Liver (tissue), 9 donors: ENCODE results near the gene ZNF592. TPM values are rescaled to one million over a fixed set of nuclear protein-coding genes. Genes with fewer than 3 reads are reported as not detected.

Experiments
- DNase-seq: peaks from one replicate; pipeline ENCODE4 v3.0.0-alpha.2; 2017; ENCODE audit warnings: low spot score
- H3K27ac ChIP-seq, 2 donors: one replicate each; pipeline ENCODE4 v1.7.0; 2013; ENCODE audit warnings: inconsistent platforms in 2 of 2, low read length in 2 of 2, control low read depth in 1 of 2, low read depth in 1 of 2, mild to moderate bottlenecking in 1 of 2
- H3K27me3 ChIP-seq, 4 donors: one replicate each; pipeline versions ENCODE4 v1.6.1 to v1.7.0; 2013; ENCODE audit warnings: low read length in 3 of 4, inconsistent platforms in 1 of 4, mild to moderate bottlenecking in 1 of 4, moderate library complexity in 1 of 4; ENCODE audit not compliant: control insufficient read depth in 4 of 4, insufficient read depth in 4 of 4
- H3K36me3 ChIP-seq, 4 donors: one replicate each; pipeline versions ENCODE4 v1.6.1 to v1.7.0; 2013; ENCODE audit warnings: low read length in 3 of 4, mild to moderate bottlenecking in 3 of 4, low read depth in 1 of 4, moderate library complexity in 1 of 4; ENCODE audit not compliant: control insufficient read depth in 4 of 4, insufficient read depth in 3 of 4
- H3K4me1 ChIP-seq, 4 donors: one replicate each; pipeline versions ENCODE4 v1.6.1 to v1.7.0; 2013; ENCODE audit warnings: low read length in 3 of 4, mild to moderate bottlenecking in 3 of 4, moderate library complexity in 1 of 4; ENCODE audit not compliant: control insufficient read depth in 4 of 4, insufficient read depth in 4 of 4
- H3K4me3 ChIP-seq, 3 donors: one replicate each; pipeline versions ENCODE4 v1.6.1 to v1.7.0; 2013; ENCODE audit warnings: low read length in 3 of 3, control low read depth in 1 of 3, low read depth in 1 of 3, mild to moderate bottlenecking in 1 of 3
- H3K9ac ChIP-seq, 2 donors: one replicate each; pipeline ENCODE4 v1.7.0; 2013; ENCODE audit warnings: low read length in 2 of 2, mild to moderate bottlenecking in 2 of 2, moderate library complexity in 2 of 2, control low read depth in 1 of 2, low read depth in 1 of 2
- H3K9me3 ChIP-seq, 4 donors: one replicate each; pipeline versions ENCODE4 v1.6.1 to v1.7.0; 2013; ENCODE audit warnings: low read length in 3 of 4; ENCODE audit not compliant: control insufficient read depth in 4 of 4
- CTCF ChIP-seq: fragments of 150-350 bp; IDR thresholded peaks from 2 replicates; pipeline ENCODE4 v1.5.1; 2017; ENCODE audit warnings: improper control_type of control experiment, low read depth, low read length; ENCODE audit not compliant: missing input control
- EGR1 ChIP-seq, 2 donors: IDR thresholded peaks; 2 replicates each; pipeline ENCODE4 v1.6.1; 2016 to 2018; ENCODE audit warnings: antibody characterized with exemption in 2 of 2, low read depth in 2 of 2
- FOXA1 ChIP-seq: IDR thresholded peaks from 2 replicates; pipeline ENCODE4 v1.6.1; 2016; ENCODE audit warnings: antibody characterized with exemption
- FOXA2 ChIP-seq: IDR thresholded peaks from 2 replicates; pipeline ENCODE4 v1.6.1; 2016; ENCODE audit warnings: antibody characterized with exemption
- GABPA ChIP-seq, 2 donors: IDR thresholded peaks in 1 of 2; conservative IDR thresholded peaks in 1 of 2; 2 replicates each; pipeline ENCODE4 v1.6.1; 2016; ENCODE audit warnings: antibody characterized with exemption in 2 of 2, mild to moderate bottlenecking in 1 of 2, moderate library complexity in 1 of 2
- HNF4A ChIP-seq, 2 donors: conservative IDR thresholded peaks; 2 replicates each; pipeline ENCODE4 v1.6.1; 2016; ENCODE audit warnings: antibody characterized with exemption in 2 of 2, mild to moderate bottlenecking in 2 of 2
- HNF4G ChIP-seq: IDR thresholded peaks from 2 replicates; pipeline ENCODE4 v1.6.1; 2016; ENCODE audit warnings: antibody characterized with exemption
- JUND ChIP-seq, 2 donors: IDR thresholded peaks; 2 replicates each; pipeline ENCODE4 v1.6.1; 2016; ENCODE audit warnings: antibody characterized with exemption in 2 of 2
- MAX ChIP-seq: IDR thresholded peaks from 2 replicates; pipeline ENCODE4 v1.6.1; 2016; ENCODE audit warnings: antibody characterized with exemption
- NR2F2 ChIP-seq: IDR thresholded peaks from 2 replicates; pipeline ENCODE4 v1.6.1; 2016; ENCODE audit warnings: antibody characterized with exemption
- RAD21 ChIP-seq, 2 donors: IDR thresholded peaks; 2 replicates each; pipeline ENCODE4 v1.6.1; 2016; ENCODE audit warnings: antibody characterized with exemption in 2 of 2, mild to moderate bottlenecking in 2 of 2
- REST ChIP-seq: IDR thresholded peaks from 2 replicates; pipeline ENCODE4 v1.6.1; 2016; ENCODE audit warnings: antibody characterized with exemption, mild to moderate bottlenecking
- RXRA ChIP-seq, 2 donors: IDR thresholded peaks; 2 replicates each; pipeline ENCODE4 v1.6.1; 2017 to 2018; ENCODE audit warnings: antibody characterized with exemption in 2 of 2, mild to moderate bottlenecking in 1 of 2
- SP1 ChIP-seq: IDR thresholded peaks from 2 replicates; pipeline ENCODE4 v1.6.1; 2018; ENCODE audit warnings: antibody characterized with exemption, mild to moderate bottlenecking
- TAF1 ChIP-seq: conservative IDR thresholded peaks from 2 replicates; pipeline ENCODE4 v1.6.1; 2016; ENCODE audit warnings: antibody characterized with exemption, mild to moderate bottlenecking
- YY1 ChIP-seq: IDR thresholded peaks from 2 replicates; pipeline ENCODE4 v1.6.1; 2016; ENCODE audit warnings: antibody characterized with exemption, mild to moderate bottlenecking
- ZBTB33 ChIP-seq: IDR thresholded peaks from 2 replicates; pipeline ENCODE4 v1.6.1; 2016; ENCODE audit warnings: antibody characterized with exemption
- WGBS: extraction: QIAGEN DNeasy Blood & Tissue Kit; methylation state at CpG from one replicate; pipeline ENCODE4 v1.1.7; 2013; 5-methylcytosine and 5-hydroxymethylcytosine counted together
- polyA plus RNA-seq, 2 donors: library from polyadenylated mRNA; stranded (reverse) in 1 of 2; unstranded in 1 of 2; fragments of 200-250 nt in 1 of 2; fragments of >200 nt in 1 of 2; fragmentation: Nextera tagmentation in 1 of 2; extraction: Ambion mirVana in 1 of 2; gene quantifications; one replicate each; pipeline versions ENCODE4 v1.2.1 to v1.2.3, GENCODE V29; 2013 to 2015
- total RNA-seq, 2 donors: library from RNA; depleted of rRNA; stranded (reverse); fragments of >200 nt; gene quantifications; one replicate each; pipeline ENCODE4 v1.2.3, GENCODE V29; 2014
- TF ChIP-seq, protein P1 (sequence below): IDR thresholded peaks from 2 replicates; pipeline ENCODE4 v1.6.1; 2016; ENCODE audit warnings: antibody characterized with exemption
- donor health status: healthy.
- donor health status: healthy.
- donor health status: healthy.
- donor health status: healthy.
- donor health status: healthy.

ZNF592 gene
- total and polyA plus RNA-seq, 4 donors = 4.4 to 10.6 (median 7.5) TPM

DNA sequence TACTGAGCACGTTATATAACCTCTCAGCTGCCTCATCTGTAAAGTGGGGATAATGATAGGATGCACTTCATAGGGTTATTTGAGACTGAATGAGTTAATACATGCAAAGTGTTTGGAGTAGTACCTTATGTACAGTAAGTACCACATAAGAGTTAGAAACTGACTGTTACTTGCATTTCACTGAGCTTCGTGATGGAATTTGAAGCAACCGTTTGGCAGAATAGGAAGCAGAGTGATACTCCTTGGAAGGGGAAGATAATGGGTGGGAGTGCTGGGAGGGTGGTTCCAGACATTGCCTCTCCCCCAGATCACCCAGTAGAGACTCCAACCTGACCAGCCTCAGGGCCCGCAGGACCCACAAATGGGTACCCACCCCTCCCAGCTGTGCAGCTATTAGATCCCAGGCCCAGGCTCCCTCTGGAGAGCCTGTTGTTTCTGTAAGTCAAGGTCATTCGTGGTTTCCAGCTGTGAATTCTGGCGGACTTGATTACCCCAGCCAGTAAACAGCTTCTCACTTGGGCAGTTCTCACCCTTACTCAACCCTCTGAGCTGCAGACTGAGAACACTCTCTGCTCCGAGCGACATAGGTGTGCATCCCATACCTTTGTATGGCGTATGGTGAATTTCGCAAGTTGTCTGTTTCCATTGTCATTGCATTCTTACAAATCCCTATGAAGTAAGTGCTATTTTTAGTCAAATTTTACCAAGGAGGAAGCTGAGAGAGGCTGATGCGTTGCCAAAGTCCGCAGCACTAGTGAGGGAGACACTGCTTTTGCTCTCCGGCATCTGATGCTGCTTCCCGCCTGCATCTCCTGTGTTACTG is 79.9 kb downstream of the ZNF592 start (continued):
- no peak for TF ChIP-seq ZBTB33

GRCh38 chr15:84829428-84829827 is 81.0 kb downstream of the ZNF592 start:
- Histone ChIP-seq H3K4me1 (peaks cover 3 to 14% (median 6%) of the 10 kb centered on the region in 4 donors), H3K27me3 (no peaks in the 10 kb centered on the region), H3K27ac (no peak overlapping the region), H3K36me3 (no peaks in the 10 kb centered on the region), H3K9ac (no peak overlapping the region), H3K4me3 (no peak overlapping the region), H3K9me3 (no peaks in the 10 kb centered on the region)
- DNase-seq = no peak
- TF ChIP-seq GABPA (IDR thresholded peaks at IDR 0.05 in 1 of 2, conservative IDR thresholded peaks at IDR 0.05 in 1 of 2) = no peak
- TF ChIP-seq YY1 = no peak
- TF ChIP-seq RXRA (IDR thresholded peaks at IDR 0.05) = no peak
- no peak for TF ChIP-seq RAD21 (IDR thresholded peaks at IDR 0.05)
- no peak for TF ChIP-seq SP1
- TF ChIP-seq NR2F2 = no peak
- no peak for TF ChIP-seq JUND (IDR thresholded peaks at IDR 0.05)
- WGBS = 95% methylated on average over 8 of the region's 8 CpGs

GRCh38 chr15:84830036-84830435 is 81.6 kb downstream of the ZNF592 start:
- WGBS = 74% methylated on average over 2 of the region's 2 CpGs
- H3K9me3 ChIP-seq = no peaks in the 10 kb centered on the region
- TF ChIP-seq RXRA (IDR thresholded peaks at IDR 0.05) = no peak
- no peak for TF ChIP-seq JUND (IDR thresholded peaks at IDR 0.05)
- TF ChIP-seq MAX = no peak
- no peak for TF ChIP-seq FOXA1
- no peak for TF ChIP-seq EGR1 (IDR thresholded peaks at IDR 0.05; ENCODE audit: low read depth in 2 of 2)
- no peak for TF ChIP-seq TAF1
- no peak for TF ChIP-seq SP1
- TF ChIP-seq NR2F2 = no peak
- TF ChIP-seq ZBTB33 = no peak
- TF ChIP-seq YY1 = no peak
- TF ChIP-seq GABPA (IDR thresholded peaks at IDR 0.05 in 1 of 2, conservative IDR thresholded peaks at IDR 0.05 in 1 of 2) = no peak
- no peak for TF ChIP-seq FOXA2
- TF ChIP-seq HNF4A (conservative IDR thresholded peaks at IDR 0.05) = no peak
- no peak for TF ChIP-seq CTCF
- TF ChIP-seq RAD21 (IDR thresholded peaks at IDR 0.05) = no peak
- no peak for TF ChIP-seq HNF4G
- TF ChIP-seq REST = no peak
- TF ChIP-seq, protein P1, sequence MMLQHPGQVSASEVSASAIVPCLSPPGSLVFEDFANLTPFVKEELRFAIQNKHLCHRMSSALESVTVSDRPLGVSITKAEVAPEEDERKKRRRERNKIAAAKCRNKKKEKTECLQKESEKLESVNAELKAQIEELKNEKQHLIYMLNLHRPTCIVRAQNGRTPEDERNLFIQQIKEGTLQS = no peak
- no peak overlapping the region for H3K27ac ChIP-seq
- H3K4me1 ChIP-seq = peaks cover 0 to 9% (median 2%) of the 10 kb centered on the region in 4 donors
- no peak for DNase-seq
- no peaks in the 10 kb centered on the region for H3K36me3 ChIP-seq
- no peak overlapping the region for H3K9ac ChIP-seq
- H3K4me3 ChIP-seq = no peak overlapping the region
- H3K27me3 ChIP-seq = no peaks in the 10 kb centered on the region
